GM18526 (cell line): ENCODE data around the gene APRT.

Experiments used
- POLR2A ChIP-seq: IDR thresholded peaks from 3 replicates; pipeline ENCODE4 v1.6.1; 2011; ENCODE audit not compliant: insufficient read length; ENCODE audit errors: extremely low read depth

Gene APRT

GRCh38 chr16:88817785-88818574 is 6.3 kb upstream of the APRT start:
- TF ChIP-seq POLR2A = no peak

- no peak for TF ChIP-seq POLR2A
Measured at GRCh38 chr16:88816736-88817535, 5.2 kb upstream of the APRT start.

- TF ChIP-seq POLR2A = no peak
Measured at GRCh38 chr16:88815901-88816589, 4.3 kb upstream of the APRT start.

- no peak for TF ChIP-seq POLR2A
Measured at GRCh38 chr16:88815227-88815626, 3.5 kb upstream of the APRT start.

- TF ChIP-seq POLR2A = no peak
Measured at GRCh38 chr16:88814144-88814502, 2.4 kb upstream of the APRT start.

GRCh38 chr16:88813269-88814143 is 1.8 kb upstream of the APRT start:
- no peak for TF ChIP-seq POLR2A

- TF ChIP-seq POLR2A = no peak
Measured at GRCh38 chr16:88812513-88813268, 963 bp upstream of the APRT start.

- peak; percentile 62 for TF ChIP-seq POLR2A
Measured at GRCh38 chr16:88810912-88811768, 588 bp downstream of the APRT start.

- TF ChIP-seq POLR2A = peak; percentile 26
Measured at GRCh38 chr16:88810166-88810911, 1.4 kb downstream of the APRT start.

GRCh38 chr16:88809676-88810165 is 2.0 kb downstream of the APRT start:
- TF ChIP-seq POLR2A = no peak

GRCh38 chr16:88809068-88809675 is 2.6 kb downstream of the APRT start:
- TF ChIP-seq POLR2A = peak; percentile 34
